Vagina (tissue), 2 donors: ENCODE results near the gene SHC4. TPM values are rescaled to one million over a fixed set of nuclear protein-coding genes. Genes with fewer than 3 reads are reported as not detected.

Experiments
- DNase-seq, 2 donors: peaks; one replicate each; pipeline ENCODE4 v3.0.0-alpha.2; 2017; ENCODE audit errors: extremely low spot score in 2 of 2
- H3K27ac ChIP-seq: fragments of 200-600 bp; sonication (generic); one replicate; pipeline ENCODE4 v1.5.1; 2019
- H3K27me3 ChIP-seq: fragments of 200-600 bp; sonication (generic); one replicate; pipeline ENCODE4 v1.5.1; 2019
- H3K36me3 ChIP-seq, 2 donors: fragments of 200-600 bp; sonication (generic); one replicate each; pipeline ENCODE4 v1.5.1; 2017 to 2019
- H3K4me1 ChIP-seq: fragments of 200-600 bp; sonication (generic); one replicate; pipeline ENCODE4 v1.5.1; 2019
- H3K4me3 ChIP-seq, 2 donors: fragments of 200-600 bp; sonication (generic); 1 replicate in 1 of 2; 2 replicates in 1 of 2; pipeline ENCODE4 v1.5.1; 2016 to 2019
- H3K9me3 ChIP-seq: fragments of 200-600 bp; sonication (generic); one replicate; pipeline ENCODE4 v1.5.1; 2019
- CTCF ChIP-seq, 3 experiments: fragments of 450-650 bp in 2 of 3; fragments of 200-600 bp in 1 of 3; sonication (generic) in 1 of 3; IDR thresholded peaks; one replicate each; pipeline ENCODE4 v1.5.1; 2017 to 2019; ENCODE audit warnings: antibody characterized with exemption in 3 of 3, mild to moderate bottlenecking in 2 of 3, moderate library complexity in 2 of 3
- POLR2A ChIP-seq, 2 donors: fragments of 450-650 bp; IDR thresholded peaks; one replicate each; pipeline ENCODE4 v1.6.1; 2017; ENCODE audit warnings: antibody characterized with exemption in 2 of 2, mild to moderate bottlenecking in 2 of 2, moderate library complexity in 2 of 2
- POLR2AphosphoS5 ChIP-seq, 2 donors: sonication (generic); formaldehyde crosslinking; IDR thresholded peaks; one replicate each; pipeline ENCODE4 v1.9.0; 2017; ENCODE audit warnings: antibody characterized with exemption in 2 of 2, mild to moderate bottlenecking in 2 of 2, low read depth in 1 of 2; ENCODE audit not compliant: insufficient read depth in 1 of 2
- intact Hi-C: fragments of 100-400 bp; cut with DNase I; formaldehyde crosslinking; loops from one replicate; pipeline ENCODE4 v1.15.1; 2023
- total RNA-seq: library from RNA; depleted of rRNA; stranded (reverse); fragments of >200 nt; gene quantifications from one replicate; pipeline ENCODE4 v1.2.3, GENCODE V29; 2016

SHC4 gene
- total RNA-seq, 1 donor from 2014 or later: 0.25 TPM

DNA sequence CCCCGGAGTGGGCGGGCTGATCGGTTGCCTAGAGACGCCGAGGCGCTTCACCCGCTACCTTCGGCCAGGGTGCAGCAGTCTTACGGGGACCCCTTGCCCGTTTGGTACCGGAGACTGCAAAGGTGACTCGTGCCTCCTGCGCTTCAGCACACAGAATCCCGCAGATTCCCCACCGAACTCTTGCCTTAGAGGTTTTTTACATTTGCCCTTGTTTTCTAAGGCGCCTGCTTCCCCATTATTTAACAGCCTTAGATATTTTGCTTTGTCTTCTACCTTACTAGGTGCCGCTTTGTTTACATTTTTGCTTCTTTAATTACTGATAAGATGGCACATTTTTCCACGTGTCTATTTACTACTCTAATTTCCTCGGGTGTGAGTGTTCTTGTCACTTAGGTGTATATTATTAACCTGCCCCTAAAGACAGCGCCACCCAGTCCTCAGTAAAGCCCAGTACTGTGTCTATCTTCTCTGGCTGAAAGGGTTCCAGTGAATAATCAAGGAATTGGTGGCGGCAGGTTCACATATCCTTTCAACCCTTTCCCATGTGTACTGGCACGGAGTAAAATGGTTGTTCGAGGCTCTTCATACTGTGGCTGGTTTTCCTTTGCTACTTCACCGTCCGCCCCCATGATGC lies 152.3 kb downstream of the SHC4 start:
- DNase-seq: no peak
- H3K4me1 ChIP-seq: peaks cover 19% of the 10 kb centered on the region
- no peak overlapping the region for H3K27ac ChIP-seq
- intact Hi-C loops: no loop called here
- H3K27me3 ChIP-seq: no peaks in the 10 kb centered on the region
- no peaks in the 10 kb centered on the region for H3K36me3 ChIP-seq
- no peak for TF ChIP-seq POLR2A (IDR thresholded peaks at IDR 0.05)
- no peak for TF ChIP-seq CTCF (IDR thresholded peaks at IDR 0.05)
- peak in 1 of 2 donors; percentile 16 for TF ChIP-seq POLR2AphosphoS5 (IDR thresholded peaks at IDR 0.05; ENCODE audit: insufficient read depth in 1 of 2, low read depth in 1 of 2)
- peak overlapping the region; percentile 76 to 81 for H3K4me3 ChIP-seq
- H3K9me3 ChIP-seq: no peaks in the 10 kb centered on the region

GRCh38 chr15:48810414-48811324 lies 153.1 kb downstream of the SHC4 start, which contains the start of gene CEP152:
TSS of gene CEP152 (minus strand) at chr15:48811069. CDS start at chr15:48805649, 5,420 bp downstream.
- TF ChIP-seq POLR2A (IDR thresholded peaks at IDR 0.05) (no peak), POLR2AphosphoS5 (IDR thresholded peaks at IDR 0.05; ENCODE audit: insufficient read depth in 1 of 2, low read depth in 1 of 2) (peak; percentile 85)
- Histone ChIP-seq H3K9me3 (no peaks in the 10 kb centered on the region), H3K27ac (peak within 1 kb of the TSS; percentile 68), H3K36me3 (no peaks in the 10 kb centered on the region), H3K4me3 (peak within 1 kb of the TSS; percentile 76 to 81), H3K4me1 (peaks cover 19% of the 10 kb centered on the region), H3K27me3 (no peaks in the 10 kb centered on the region)
- DNase-seq: peak; percentile 98
- intact Hi-C loops: no loop called here

GRCh38 chr15:48806151-48806550 lies 157.6 kb downstream of the SHC4 start:
- Histone ChIP-seq H3K4me3 (no peak overlapping the region), H3K27ac (no peak overlapping the region), H3K27me3 (no peaks in the 10 kb centered on the region), H3K9me3 (no peaks in the 10 kb centered on the region), H3K36me3 (no peaks in the 10 kb centered on the region), H3K4me1 (peaks cover 10% of the 10 kb centered on the region)
- no peak for TF ChIP-seq POLR2A (IDR thresholded peaks at IDR 0.05)
- no peak for TF ChIP-seq CTCF (IDR thresholded peaks at IDR 0.05)
- no peak for TF ChIP-seq POLR2AphosphoS5 (IDR thresholded peaks at IDR 0.05; ENCODE audit: insufficient read depth in 1 of 2, low read depth in 1 of 2)
- DNase-seq: no peak
- intact Hi-C loops: no loop called here

- intact Hi-C loops: no loop called here
- H3K9me3 ChIP-seq: no peaks in the 10 kb centered on the region
- H3K4me1 ChIP-seq: peaks cover 10% of the 10 kb centered on the region
- H3K27ac ChIP-seq: no peak overlapping the region
- TF ChIP-seq POLR2A (IDR thresholded peaks at IDR 0.05) (no peak), POLR2AphosphoS5 (IDR thresholded peaks at IDR 0.05; ENCODE audit: insufficient read depth in 1 of 2, low read depth in 1 of 2) (no peak), CTCF (IDR thresholded peaks at IDR 0.05) (no peak)
- DNase-seq: no peak
- H3K36me3 ChIP-seq: no peaks in the 10 kb centered on the region
- H3K4me3 ChIP-seq: no peak overlapping the region
- no peaks in the 10 kb centered on the region for H3K27me3 ChIP-seq
These were observed 158.1 kb downstream of the SHC4 start for GRCh38 chr15:48805591-48805990.

DNA sequence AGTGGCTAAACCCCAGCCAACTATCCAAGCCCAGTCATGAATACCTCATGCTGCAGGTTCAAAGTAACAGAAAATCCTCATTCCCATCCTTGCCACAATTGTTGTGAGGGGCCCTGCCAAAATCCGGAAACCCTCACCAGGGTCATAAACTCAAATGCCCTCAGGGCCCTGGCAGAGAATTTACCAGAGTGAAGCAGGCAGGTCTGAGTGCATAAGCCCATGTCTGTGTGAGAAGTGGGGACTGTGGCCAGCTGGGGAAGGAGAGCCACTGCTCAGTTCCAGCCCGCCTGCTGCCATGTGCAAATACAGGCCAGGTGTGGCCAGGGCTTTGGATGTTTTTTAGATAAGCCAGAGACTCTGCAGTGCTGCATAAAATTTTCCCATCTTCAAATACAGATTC lies 159.8 kb downstream of the SHC4 start:
- H3K4me3 ChIP-seq: no peak overlapping the region
- intact Hi-C loops: no loop called here
- H3K27me3 ChIP-seq: no peaks in the 10 kb centered on the region
- H3K36me3 ChIP-seq: no peaks in the 10 kb centered on the region
- no peak overlapping the region for H3K27ac ChIP-seq
- no peaks in the 10 kb centered on the region for H3K9me3 ChIP-seq
- DNase-seq: no peak
- TF ChIP-seq POLR2A (IDR thresholded peaks at IDR 0.05): no peak
- no peaks in the 10 kb centered on the region for H3K4me1 ChIP-seq
